ENCODE results near the gene WDFY4.

- TF ChIP-seq CTCF (IDR thresholded peaks at IDR 0.05), result no peak
- no peak for TF ChIP-seq POLR2A (IDR thresholded peaks at IDR 0.05)
Observed at GRCh38 chr10:48638158-48638557, 46.5 kb upstream of the WDFY4 start.
